ENCODE data around the gene MAK. TPM values are rescaled to one million over a fixed set of nuclear protein-coding genes. Genes with fewer than 3 reads are reported as not detected.
"Not testable (repeated sequence)": the region's sequence is repeated elsewhere in the genome, so short reads cannot be mapped to it uniquely, and the experiment has no call there.

The MAK gene
- total and polyA plus RNA-seq, 2 experiments from 2014 or later = 0.18 to 0.77 TPM

DNA sequence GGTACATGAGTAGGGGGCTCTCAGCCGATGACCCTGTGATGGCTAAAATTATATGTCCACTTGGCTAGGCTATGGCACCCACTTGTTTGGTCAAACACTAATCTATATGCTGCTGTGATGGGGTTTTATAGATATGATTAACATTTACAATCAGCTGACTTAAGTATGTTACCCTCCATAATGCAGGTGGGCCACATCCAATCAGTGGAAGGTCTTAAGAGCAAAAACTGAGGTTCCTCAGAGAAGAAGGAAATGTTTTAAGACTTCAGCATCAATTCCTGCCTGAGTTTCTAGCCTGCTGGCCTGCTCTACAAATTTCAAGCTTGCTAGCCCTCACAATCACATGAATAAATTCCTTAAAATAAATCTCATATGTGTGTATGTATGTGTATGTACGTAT lies 18.9 kb upstream of the MAK start:
- no peaks in the 10 kb centered on the region for H3K9me3 ChIP-seq (ENCODE audit: low read depth)
- no peak overlapping the region for H3K4me3 ChIP-seq
- TF ChIP-seq, protein P1, sequence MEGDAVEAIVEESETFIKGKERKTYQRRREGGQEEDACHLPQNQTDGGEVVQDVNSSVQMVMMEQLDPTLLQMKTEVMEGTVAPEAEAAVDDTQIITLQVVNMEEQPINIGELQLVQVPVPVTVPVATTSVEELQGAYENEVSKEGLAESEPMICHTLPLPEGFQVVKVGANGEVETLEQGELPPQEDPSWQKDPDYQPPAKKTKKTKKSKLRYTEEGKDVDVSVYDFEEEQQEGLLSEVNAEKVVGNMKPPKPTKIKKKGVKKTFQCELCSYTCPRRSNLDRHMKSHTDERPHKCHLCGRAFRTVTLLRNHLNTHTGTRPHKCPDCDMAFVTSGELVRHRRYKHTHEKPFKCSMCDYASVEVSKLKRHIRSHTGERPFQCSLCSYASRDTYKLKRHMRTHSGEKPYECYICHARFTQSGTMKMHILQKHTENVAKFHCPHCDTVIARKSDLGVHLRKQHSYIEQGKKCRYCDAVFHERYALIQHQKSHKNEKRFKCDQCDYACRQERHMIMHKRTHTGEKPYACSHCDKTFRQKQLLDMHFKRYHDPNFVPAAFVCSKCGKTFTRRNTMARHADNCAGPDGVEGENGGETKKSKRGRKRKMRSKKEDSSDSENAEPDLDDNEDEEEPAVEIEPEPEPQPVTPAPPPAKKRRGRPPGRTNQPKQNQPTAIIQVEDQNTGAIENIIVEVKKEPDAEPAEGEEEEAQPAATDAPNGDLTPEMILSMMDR (IDR thresholded peaks at IDR 0.05; ENCODE audit: low read depth, low read length) = no peak
- DNase-seq (ENCODE audit: low read depth in 1 of 2, low spot score in 1 of 2) = no peak
- H3K4me1 ChIP-seq (ENCODE audit: low read depth) = no peaks in the 10 kb centered on the region
- no peaks in the 10 kb centered on the region for H3K27me3 ChIP-seq
- H3K27ac ChIP-seq = no peak overlapping the region
- H3K36me3 ChIP-seq = no peaks in the 10 kb centered on the region

DNA sequence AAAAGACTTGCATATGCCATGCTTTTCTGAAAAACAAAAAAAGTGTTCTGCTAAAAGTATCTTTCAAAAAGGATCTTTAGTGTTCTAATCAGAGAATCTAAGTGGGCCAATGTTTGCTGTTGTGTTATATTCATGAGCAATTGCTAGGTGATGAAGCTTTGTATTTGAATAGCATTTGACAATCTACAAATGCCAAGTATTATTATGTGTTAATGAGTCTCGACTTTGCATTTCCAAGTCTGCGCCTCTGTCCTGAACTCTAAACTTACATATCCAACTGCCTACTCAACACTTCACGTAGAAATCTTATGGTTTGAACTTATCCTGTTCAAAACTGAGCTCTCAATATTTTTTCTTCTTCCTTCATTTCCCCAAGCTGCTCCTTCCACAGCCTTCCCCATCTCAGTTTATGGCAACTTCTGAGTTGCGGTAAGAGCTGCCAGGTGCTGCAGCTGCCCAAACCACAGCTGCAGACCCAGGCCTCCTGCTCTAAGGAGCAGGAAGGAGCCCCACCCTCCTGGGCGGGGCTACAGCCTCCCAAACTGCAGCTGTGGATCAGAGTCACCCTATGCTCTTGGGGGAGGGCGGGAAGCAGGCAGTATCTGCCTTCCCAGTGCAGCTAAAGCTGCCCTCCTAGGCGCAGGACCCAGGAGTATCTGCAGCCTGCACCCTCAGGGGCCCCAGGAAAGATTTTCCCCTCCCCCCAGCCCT lies 16.7 kb upstream of the MAK start:
- Histone ChIP-seq H3K9me3 (ENCODE audit: low read depth) (no peaks in the 10 kb centered on the region), H3K4me1 (ENCODE audit: low read depth) (no peaks in the 10 kb centered on the region), H3K36me3 (no peaks in the 10 kb centered on the region), H3K27me3 (no peaks in the 10 kb centered on the region), H3K27ac (no peak overlapping the region), H3K4me3 (no peak overlapping the region)
- DNase-seq (ENCODE audit: low read depth in 1 of 2, low spot score in 1 of 2) = no peak
- TF ChIP-seq, protein P1 (IDR thresholded peaks at IDR 0.05; ENCODE audit: low read depth, low read length) = no peak

DNA sequence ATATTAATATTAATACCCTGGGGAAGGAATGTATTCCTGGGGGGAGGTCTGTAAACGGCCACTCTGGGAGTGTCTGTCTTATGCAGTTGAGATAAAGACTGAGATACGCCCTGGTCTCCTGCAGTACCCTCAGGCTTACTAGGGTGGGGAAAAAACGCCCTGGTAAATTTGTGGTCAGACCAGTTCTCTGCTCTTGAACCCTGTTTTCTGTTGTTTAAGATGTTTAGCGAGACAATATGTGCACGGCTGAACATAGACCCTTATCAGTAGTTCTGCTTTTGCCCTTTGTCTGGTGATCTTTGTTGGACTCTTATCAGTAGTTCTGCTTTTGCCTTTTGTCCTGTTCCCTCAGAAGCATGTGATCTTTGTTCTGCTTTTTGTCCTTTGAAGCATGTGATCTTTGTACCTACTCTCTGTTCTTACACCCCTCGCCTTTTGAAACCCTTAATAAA lies 15.5 kb upstream of the MAK start:
- not testable (repeated sequence) for H3K27me3 ChIP-seq; H3K27ac ChIP-seq; H3K36me3 ChIP-seq; H3K4me3 ChIP-seq; H3K9me3 ChIP-seq (ENCODE audit: low read depth); DNase-seq (ENCODE audit: low read depth in 1 of 2, low spot score in 1 of 2); H3K4me1 ChIP-seq (ENCODE audit: low read depth)

DNA sequence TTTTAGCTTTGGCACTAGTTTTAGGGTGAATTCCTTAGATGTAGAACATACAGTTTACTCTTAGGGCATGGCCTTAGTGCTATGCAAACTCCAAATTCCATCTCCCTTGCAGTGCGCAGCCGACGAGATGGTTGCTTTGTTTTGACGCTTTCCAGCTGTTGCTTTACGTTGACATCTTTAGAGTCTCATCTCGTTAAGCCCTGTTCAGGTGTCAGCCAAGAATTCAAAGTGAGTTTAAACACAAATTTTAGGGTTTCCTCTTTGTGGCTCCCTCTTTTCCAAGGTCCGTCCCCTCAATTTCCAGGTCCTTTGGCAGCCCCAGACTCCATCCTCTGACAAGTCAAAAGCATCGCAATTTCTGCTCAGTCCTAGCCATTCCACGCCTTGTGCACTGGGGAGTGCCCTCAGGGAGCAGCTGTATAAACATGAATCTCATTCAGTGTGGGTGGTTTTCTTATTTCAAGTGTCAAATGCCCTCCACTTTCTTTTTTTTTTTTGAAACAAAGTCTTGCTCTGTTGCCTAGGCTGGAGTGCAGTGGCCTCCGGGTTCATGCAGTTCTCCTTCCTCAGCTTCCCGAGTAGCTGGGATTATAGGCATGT lies 14.1 kb upstream of the MAK start:
- DNase-seq (ENCODE audit: low read depth in 1 of 2, low spot score in 1 of 2) = no peak
- Histone ChIP-seq H3K4me3 (no peak overlapping the region), H3K27ac (no peak overlapping the region), H3K4me1 (ENCODE audit: low read depth) (no peaks in the 10 kb centered on the region), H3K9me3 (ENCODE audit: low read depth) (no peaks in the 10 kb centered on the region), H3K27me3 (no peaks in the 10 kb centered on the region), H3K36me3 (no peaks in the 10 kb centered on the region)
- TF ChIP-seq, protein P1 (IDR thresholded peaks at IDR 0.05; ENCODE audit: low read depth, low read length) = no peak

DNA sequence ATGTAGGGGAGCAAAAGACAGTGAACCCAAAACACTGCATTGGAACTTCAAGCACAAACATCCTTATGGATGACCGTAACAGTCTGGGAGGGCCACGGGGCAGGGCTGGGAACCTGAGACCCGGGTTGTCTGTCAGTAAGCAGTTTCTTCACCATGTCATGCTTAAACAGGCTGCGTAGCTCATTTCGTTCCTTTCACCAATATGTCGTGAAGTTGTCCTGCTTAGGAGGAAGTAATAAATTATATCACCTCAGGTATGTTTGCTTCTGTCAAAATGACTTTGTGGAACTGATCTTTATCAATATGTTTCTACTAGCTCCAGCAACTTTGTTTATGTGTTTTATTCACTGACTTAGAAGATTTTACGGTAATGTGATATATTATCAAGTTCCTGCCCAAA lies 12.4 kb upstream of the MAK start:
- H3K9me3 ChIP-seq (ENCODE audit: low read depth) = no peaks in the 10 kb centered on the region
- no peak for DNase-seq (ENCODE audit: low read depth in 1 of 2, low spot score in 1 of 2)
- TF ChIP-seq, protein P1 (IDR thresholded peaks at IDR 0.05; ENCODE audit: low read depth, low read length) = no peak

DNA sequence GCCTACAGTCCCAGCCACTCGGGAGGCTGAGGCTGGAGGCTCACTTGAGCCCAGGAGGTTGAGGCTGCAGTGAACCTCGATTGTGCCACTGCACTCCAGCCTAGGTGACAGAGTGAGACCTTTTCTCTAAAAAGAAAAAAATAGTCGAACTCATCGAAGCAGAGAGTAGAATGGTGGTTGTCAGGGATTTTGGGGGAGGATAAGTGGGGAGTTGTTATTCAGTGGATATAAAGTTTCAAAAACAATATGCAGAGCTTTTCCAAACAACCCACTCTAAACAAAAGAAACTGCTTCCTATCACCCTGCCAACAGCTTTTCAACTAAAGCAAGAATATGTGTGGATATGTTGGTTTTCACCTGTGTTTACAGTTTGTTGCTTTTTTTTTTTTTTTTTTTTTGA lies 11.6 kb upstream of the MAK start:
- TF ChIP-seq, protein P1 (IDR thresholded peaks at IDR 0.05; ENCODE audit: low read depth, low read length) = no peak
- no peak overlapping the region for H3K4me3 ChIP-seq
- H3K9me3 ChIP-seq (ENCODE audit: low read depth) = no peaks in the 10 kb centered on the region
- H3K36me3 ChIP-seq = no peaks in the 10 kb centered on the region
- no peak overlapping the region for H3K27ac ChIP-seq
- no peaks in the 10 kb centered on the region for H3K27me3 ChIP-seq
- no peak for DNase-seq (ENCODE audit: low read depth in 1 of 2, low spot score in 1 of 2)
- no peaks in the 10 kb centered on the region for H3K4me1 ChIP-seq (ENCODE audit: low read depth)

More for the DNA sequence above, 12.4 kb upstream of the MAK start:
- Histone ChIP-seq H3K27me3 (no peaks in the 10 kb centered on the region), H3K4me1 (ENCODE audit: low read depth) (no peaks in the 10 kb centered on the region), H3K36me3 (no peaks in the 10 kb centered on the region), H3K27ac (no peak overlapping the region), H3K4me3 (no peak overlapping the region)
